Gastrocnemius medialis (tissue), 4 donors: Measurements from ENCODE around the gene PRCD. TPM values are rescaled to one million over a fixed set of nuclear protein-coding genes. Genes with fewer than 3 reads are reported as not detected.

Source experiments
- ATAC-seq, 2 donors: fragments of 150-250 bp; one replicate each; pipeline ENCODE4 v1.9.1; 2016
- DNase-seq, 2 donors: peaks; one replicate each; pipeline ENCODE4 v3.0.0-alpha.2; 2019
- H3K27ac ChIP-seq, 4 donors: fragments of 200-600 bp; sonication (generic); 1 replicate in 1 of 4; 2 replicates in 3 of 4; pipeline ENCODE4 v1.5.1; 2016 to 2018; ENCODE audit warnings: mild to moderate bottlenecking in 2 of 4, moderate library complexity in 1 of 4
- H3K27me3 ChIP-seq, 3 donors: fragments of 200-600 bp; sonication (generic) in 2 of 3; 1 replicate in 1 of 3; 2 replicates in 2 of 3; pipeline versions ENCODE4 v1.5.1 to v1.6.0; 2016 to 2019; ENCODE audit warnings: mild to moderate bottlenecking in 1 of 3, moderate library complexity in 1 of 3
- H3K36me3 ChIP-seq, 2 donors: fragments of 200-600 bp; sonication (generic) in 1 of 2; one replicate each; pipeline ENCODE4 v1.5.1; 2017 to 2018
- H3K4me1 ChIP-seq, 2 donors: fragments of 200-600 bp; sonication (generic) in 1 of 2; one replicate each; pipeline ENCODE4 v1.5.1; 2016 to 2017; ENCODE audit warnings: mild to moderate bottlenecking in 2 of 2
- H3K4me3 ChIP-seq, 4 donors: fragments of 200-600 bp; sonication (generic) in 3 of 4; 1 replicate in 1 of 4; 2 replicates in 3 of 4; pipeline ENCODE4 v1.5.1; 2016 to 2019; ENCODE audit warnings: mild to moderate bottlenecking in 2 of 4
- H3K9me3 ChIP-seq, 3 donors: fragments of 200-600 bp; sonication (generic) in 2 of 3; 1 replicate in 1 of 3; 2 replicates in 2 of 3; pipeline ENCODE4 v1.5.1; 2016 to 2019
- CTCF ChIP-seq, 5 experiments: fragments of 450-650 bp in 3 of 5; fragments of 200-600 bp in 2 of 5; sonication (generic) in 2 of 5; IDR thresholded peaks in 4 of 5; conservative IDR thresholded peaks in 1 of 5; 1 replicate in 4 of 5; 2 replicates in 1 of 5; pipeline ENCODE4 v1.5.1; 2016 to 2019; ENCODE audit warnings: antibody characterized with exemption in 5 of 5, mild to moderate bottlenecking in 3 of 5, moderate library complexity in 3 of 5
- POLR2A ChIP-seq, 2 donors: fragments of 450-650 bp; IDR thresholded peaks; one replicate each; pipeline ENCODE4 v1.6.1; 2017; ENCODE audit warnings: antibody characterized with exemption in 2 of 2, mild to moderate bottlenecking in 2 of 2, moderate library complexity in 2 of 2
- in situ Hi-C, 4 donors: fragments of 200-750 bp; cut with MboI; loops; one replicate each; pipeline versions ENCODE4 v1.15.0 to v1.8.0; 2017; ENCODE audit warnings: low sequenced_read_pairs in 4 of 4
- intact Hi-C: fragments of 100-400 bp; cut with DNase I; formaldehyde crosslinking; loops from one replicate; pipeline ENCODE4 v1.15.1; 2023; ENCODE audit warnings: low total_unique reads
- total RNA-seq, 4 donors: library from RNA; depleted of rRNA; stranded (reverse); fragments of >200 nt; gene quantifications; one replicate each; pipeline versions ENCODE4 v1.1.0 to v1.2.3, GENCODE V29; 2016

PRCD gene
- total RNA-seq, 4 donors from 2014 or later, result 0.33 to 3.7 (median 1.1) TPM; not detected in 1

GRCh38 chr17:76593384-76593826 is 53.6 kb downstream of the PRCD start:
- Histone ChIP-seq H3K27me3 (no peaks in the 10 kb centered on the region), H3K4me3 (no peak overlapping the region), H3K4me1 (no peaks in the 10 kb centered on the region), H3K27ac (no peak overlapping the region), H3K36me3 (no peaks in the 10 kb centered on the region), H3K9me3 (no peaks in the 10 kb centered on the region)
- TF ChIP-seq CTCF (IDR thresholded peaks at IDR 0.05 in 4 of 5, conservative IDR thresholded peaks at IDR 0.05 in 1 of 5), result no peak
- no peak for TF ChIP-seq POLR2A (IDR thresholded peaks at IDR 0.05)
- DNase-seq, result no peak
- ATAC-seq, result no peak
- in situ Hi-C loops (no loop called here), intact Hi-C loops (no loop called here)

- Histone ChIP-seq H3K27ac (no peak overlapping the region), H3K27me3 (no peaks in the 10 kb centered on the region), H3K9me3 (no peaks in the 10 kb centered on the region), H3K36me3 (no peaks in the 10 kb centered on the region), H3K4me3 (no peak overlapping the region), H3K4me1 (no peaks in the 10 kb centered on the region)
- ATAC-seq (no peak), DNase-seq (no peak)
- TF ChIP-seq POLR2A (IDR thresholded peaks at IDR 0.05) (no peak), CTCF (IDR thresholded peaks at IDR 0.05 in 4 of 5, conservative IDR thresholded peaks at IDR 0.05 in 1 of 5) (no peak)
- intact Hi-C loops, result no loop called here
- in situ Hi-C loops, result no loop called here
These were observed 54.1 kb downstream of the PRCD start for GRCh38 chr17:76593959-76594358.

- no peaks in the 10 kb centered on the region for H3K27me3 ChIP-seq
- TF ChIP-seq POLR2A (IDR thresholded peaks at IDR 0.05) (no peak), CTCF (IDR thresholded peaks at IDR 0.05 in 4 of 5, conservative IDR thresholded peaks at IDR 0.05 in 1 of 5) (no peak)
- no peaks in the 10 kb centered on the region for H3K36me3 ChIP-seq
- ATAC-seq, result no peak
- no peak overlapping the region for H3K4me3 ChIP-seq
- DNase-seq, result no peak
- no peaks in the 10 kb centered on the region for H3K9me3 ChIP-seq
- intact Hi-C loops, result no loop called here
- no peaks in the 10 kb centered on the region for H3K4me1 ChIP-seq
- no peak overlapping the region for H3K27ac ChIP-seq
- in situ Hi-C loops, result no loop called here
These were observed 54.8 kb downstream of the PRCD start for GRCh38 chr17:76594690-76595089.

Other genes starting within 250 kb of the PRCD start
- 1 to 10 TPM in 3 of 4 donors, under 1 TPM in 1; 0.59 to 2.4 (median 1.1) TPM for gene QRICH2, start 231.8 kb upstream of the PRCD start, total RNA-seq
- 10 to 100 TPM; 10.2 to 23.4 (median 15.9) TPM for gene PRPSAP1, start 186.1 kb upstream of the PRCD start, total RNA-seq
- 1 to 10 TPM in 3 of 4 donors, under 1 TPM in 1; 0.66 to 5.0 (median 2.5) TPM for gene SPHK1, start 155.4 kb upstream of the PRCD start, total RNA-seq
- gene UBE2O, start 86.9 kb upstream of the PRCD start, total RNA-seq, result 10 to 100 TPM; 16.4 to 46.5 (median 32.4) TPM
- not detected for gene AANAT, start 72.4 kb upstream of the PRCD start, total RNA-seq
- 10 to 100 TPM; 11.4 to 29.8 (median 23.3) TPM for gene RHBDF2, start 38.6 kb upstream of the PRCD start, total RNA-seq
- gene CYGB, start 2.3 kb upstream of the PRCD start, total RNA-seq, result 10 to 100 TPM in 2 of 4 donors, 1 to 10 TPM in 2; 8.1 to 19.7 (median 10.6) TPM
- gene ST6GALNAC2, start 45.8 kb downstream of the PRCD start, total RNA-seq, result 10 to 100 TPM; 13.6 to 31.1 (median 27.4) TPM
- gene ST6GALNAC1, start 103.7 kb downstream of the PRCD start, total RNA-seq, result 1 to 10 TPM; 1.5 to 4.3 (median 2.0) TPM
- gene MXRA7, start 170.9 kb downstream of the PRCD start, total RNA-seq, result 10 to 100 TPM; 24.3 to 43.0 (median 30.6) TPM
- 10 to 100 TPM; 29.7 to 42.9 (median 41.7) TPM for gene JMJD6, start 186.6 kb downstream of the PRCD start, total RNA-seq
- 10 to 100 TPM; 23.9 to 35.5 (median 29.7) TPM for gene METTL23, start 186.8 kb downstream of the PRCD start, total RNA-seq
- 100 to 1,000 TPM in 2 of 4 donors, 10 to 100 TPM in 2; 75.0 to 148 (median 90.4) TPM for gene SRSF2, start 197.3 kb downstream of the PRCD start, total RNA-seq
- gene MFSD11, start 198.1 kb downstream of the PRCD start, total RNA-seq, result 10 to 100 TPM; 14.0 to 24.2 (median 19.5) TPM